ENCODE results near the gene MYL7.
"Not testable (repeated sequence)": the region's sequence is repeated elsewhere in the genome, so short reads cannot be mapped to it uniquely, and the experiment has no call there.

Gene MYL7

DNA sequence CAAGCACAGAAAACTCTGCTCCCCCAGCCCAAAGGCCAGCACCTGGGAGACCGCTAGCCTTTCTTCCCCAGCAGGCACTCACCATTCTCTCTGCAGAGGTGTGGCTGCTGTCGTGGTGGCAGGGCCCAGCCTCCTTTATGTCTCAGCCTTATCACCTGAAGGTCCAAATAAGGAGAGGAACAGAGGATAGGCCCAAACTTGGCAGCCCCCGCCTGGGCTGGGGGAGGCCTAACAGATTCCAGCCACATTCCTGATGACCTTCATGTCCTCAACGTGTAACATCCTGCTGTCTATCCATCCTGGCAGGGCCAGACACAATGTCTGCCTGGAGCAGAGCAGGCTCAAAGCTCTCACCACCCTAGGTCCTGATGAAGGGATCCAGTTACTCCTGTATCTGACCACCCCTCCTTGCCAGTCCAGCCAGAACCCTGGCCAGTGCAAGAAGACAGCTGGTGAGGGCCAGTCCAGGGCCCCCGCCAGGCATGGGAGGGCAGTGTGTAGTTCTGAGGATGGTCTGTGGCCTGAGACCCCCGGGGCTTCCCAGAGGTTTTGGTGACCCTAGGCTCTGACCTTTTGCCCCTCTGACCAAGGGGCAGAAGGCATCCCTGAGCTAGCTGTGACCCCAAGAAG, at the start of gene MYL7:
Gene MYL7, minus strand, starts transcription at position 112 of the 630 bp plus-strand sequence. Its CDS starts 27 bp downstream, at position 85.
- DNase-seq = no peak

DNA sequence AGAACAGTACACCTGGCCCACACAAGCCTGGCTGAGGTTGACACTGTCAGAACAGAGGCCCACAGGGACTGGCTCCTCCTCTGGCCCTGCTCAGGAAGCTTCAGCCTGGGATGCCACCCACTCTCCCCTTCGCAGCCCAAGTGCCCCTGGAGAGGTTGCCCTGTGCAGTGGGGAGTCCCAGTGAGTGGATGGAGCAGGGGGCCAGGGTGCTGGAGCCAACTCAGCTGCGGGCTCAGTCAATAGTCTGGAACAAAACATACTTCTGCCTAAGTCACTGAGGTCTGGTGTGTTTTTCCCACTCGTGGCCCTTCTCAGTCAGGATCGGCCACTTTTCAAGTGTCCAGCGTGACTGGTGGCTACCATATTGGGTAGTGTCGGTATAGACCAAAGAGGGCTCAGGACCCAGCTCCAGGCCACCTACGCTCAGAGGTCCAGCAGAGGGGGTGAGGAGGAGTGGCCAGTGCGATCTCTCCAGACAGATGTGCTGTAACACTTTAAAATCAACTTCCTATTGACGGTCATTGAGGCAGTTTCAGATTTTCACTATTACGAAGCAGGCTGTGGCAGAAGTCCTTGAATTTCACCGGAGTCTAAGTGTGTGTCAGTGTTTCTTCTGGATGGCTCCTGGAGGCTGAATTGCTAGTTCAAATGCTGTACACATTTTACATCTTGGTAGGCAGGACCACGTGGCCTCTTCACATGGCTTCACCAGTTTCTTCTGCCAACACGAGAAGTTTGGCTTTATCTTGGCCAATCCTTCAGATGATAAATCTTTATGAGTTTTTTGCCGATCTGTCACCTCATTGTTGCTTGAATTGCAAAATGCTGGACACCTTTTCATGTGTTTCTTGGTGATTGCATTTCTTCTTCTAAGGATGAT, 49.1 kb upstream of the MYL7 start:
- no peak for DNase-seq

GRCh38 chr7:44189286-44189992, 48.3 kb upstream of the MYL7 start, which contains the start of gene GCK:
Gene GCK, minus strand, starts transcription at chr7:44189439. Its CDS starts 486 bp downstream, at chr7:44188953.
- DNase-seq = no peak

- no peak for DNase-seq
Observed at GRCh38 chr7:44188480-44189225, 47.5 kb upstream of the MYL7 start.

DNA sequence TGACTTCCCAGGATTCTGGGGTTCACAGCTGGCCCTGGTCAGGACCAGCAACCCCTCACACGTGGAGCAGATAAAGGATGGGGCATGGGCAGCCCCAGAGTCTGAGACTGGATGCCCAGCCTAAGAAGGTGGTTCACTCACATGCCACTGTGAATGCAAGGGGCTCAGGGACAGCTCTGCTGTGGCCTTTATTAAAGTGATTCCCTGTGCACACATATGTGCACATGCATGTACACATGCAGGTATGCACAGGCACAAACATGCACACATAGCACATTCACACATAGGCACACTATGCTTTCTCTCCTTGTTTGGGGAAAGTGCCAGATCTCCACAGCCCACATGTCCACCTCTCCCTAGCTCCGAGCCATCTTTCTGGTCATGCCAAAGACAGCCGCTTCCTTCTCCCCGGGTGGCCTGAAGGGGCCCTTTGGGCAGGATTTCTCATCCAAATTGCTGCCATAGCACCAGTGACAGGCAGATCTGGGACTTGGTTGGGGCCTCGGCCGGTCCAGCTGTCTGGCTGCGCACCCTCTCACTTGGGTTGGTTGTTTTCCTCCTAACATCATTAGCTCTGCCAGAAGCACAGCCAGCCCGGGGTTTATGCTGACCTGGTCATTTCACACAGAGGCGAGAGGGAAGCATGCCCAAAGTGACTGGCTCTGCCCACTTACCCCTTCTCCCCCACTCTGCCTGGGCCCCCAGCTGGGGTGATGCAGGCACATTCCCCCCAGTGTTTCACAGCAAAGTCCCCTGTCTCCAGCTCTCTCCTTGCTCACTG, 46.7 kb upstream of the MYL7 start:
- DNase-seq = peak; percentile 47

DNA sequence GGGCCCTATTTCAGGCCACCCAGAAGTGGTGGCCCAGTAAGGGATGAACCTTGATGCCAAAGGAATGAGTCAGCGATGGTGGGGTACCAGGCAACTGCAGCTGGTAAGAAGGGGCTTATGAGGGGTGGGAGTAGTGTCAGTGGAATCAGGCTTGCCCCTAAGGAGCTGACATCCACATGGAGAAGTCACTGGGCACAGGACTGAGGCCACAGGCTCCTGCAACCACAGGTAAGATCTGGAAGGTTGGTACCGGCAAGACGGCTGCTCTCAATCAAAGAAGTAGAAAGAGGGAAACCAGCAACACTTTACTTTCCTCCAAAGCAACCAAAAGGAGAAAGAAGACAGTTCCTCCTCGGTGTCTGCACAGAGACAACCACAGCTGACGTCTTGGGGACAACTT, 45.6 kb upstream of the MYL7 start:
- DNase-seq = no peak

DNA sequence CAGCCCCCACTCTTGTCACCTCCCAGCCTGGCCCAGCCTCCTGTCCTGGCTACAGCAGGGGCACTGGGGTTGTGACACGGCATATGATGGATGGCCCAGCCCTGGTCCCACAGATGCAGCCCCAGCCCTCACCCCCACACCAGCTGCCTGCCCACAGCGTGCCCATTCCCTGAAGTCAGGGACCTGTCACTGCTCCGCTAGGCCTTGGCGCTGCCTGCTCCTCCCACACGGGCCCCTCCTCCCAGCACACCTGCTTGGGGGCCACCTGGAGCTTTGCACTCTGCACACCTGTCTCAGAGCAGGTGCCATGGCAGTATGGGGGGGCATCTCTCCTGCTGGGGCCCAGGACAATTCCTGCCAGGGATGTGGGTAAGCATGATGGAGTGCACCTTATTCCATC, 44.6 kb upstream of the MYL7 start:
- DNase-seq = peak; percentile 63

GRCh38 chr7:44184873-44185446, 43.8 kb upstream of the MYL7 start:
- DNase-seq = no peak

DNA sequence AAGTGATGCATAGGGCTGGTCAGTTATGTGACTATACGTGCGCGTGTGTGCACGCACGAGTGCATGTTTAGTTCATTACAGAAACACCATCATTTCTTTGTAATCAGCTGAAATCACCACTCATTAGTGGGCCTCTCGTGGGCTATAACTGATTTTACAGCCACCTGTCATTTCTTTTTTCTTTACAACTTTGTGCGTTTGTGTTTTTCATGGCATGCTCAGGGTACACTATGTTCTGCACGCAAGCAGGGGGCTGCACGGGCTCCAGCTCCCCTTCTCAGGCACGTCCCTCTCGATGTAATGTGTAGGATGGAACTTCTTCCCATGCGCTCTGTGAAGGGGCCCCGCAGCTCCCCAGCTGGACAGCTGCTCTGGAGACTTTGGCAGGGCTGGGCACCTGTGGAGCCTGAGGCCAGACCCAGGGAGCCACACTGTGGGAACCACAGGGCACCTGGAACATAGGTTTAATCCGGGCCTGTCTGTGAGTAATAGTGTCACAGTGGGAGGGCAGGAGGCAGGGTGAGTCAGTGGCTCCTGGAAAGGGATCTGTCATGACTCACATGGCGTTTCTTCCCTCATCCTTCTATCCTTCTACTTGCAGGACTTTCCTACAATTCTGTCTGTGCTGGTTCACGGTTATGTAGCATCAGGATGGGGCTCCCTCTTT, 43.2 kb upstream of the MYL7 start:
- no peak for DNase-seq

DNA sequence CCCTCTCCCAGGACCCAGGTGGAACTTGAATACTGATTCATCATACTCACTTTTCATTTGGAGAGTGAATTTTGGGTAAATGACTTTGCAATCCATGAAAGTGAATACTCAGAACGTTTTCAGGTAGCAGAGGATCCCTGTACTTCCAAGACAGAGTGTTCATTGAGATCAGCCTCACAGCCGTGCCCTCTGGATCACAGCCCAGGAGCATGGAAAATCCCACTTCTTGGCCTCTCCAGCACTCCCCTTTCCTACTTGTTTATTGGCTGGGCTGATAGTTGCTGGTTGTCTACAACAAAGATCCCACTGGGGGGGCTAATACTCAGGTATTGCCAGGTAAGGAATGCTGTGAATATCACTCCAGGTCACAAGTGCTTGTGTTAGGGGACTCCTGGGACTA, 42.3 kb upstream of the MYL7 start:
- no peak for DNase-seq

DNA sequence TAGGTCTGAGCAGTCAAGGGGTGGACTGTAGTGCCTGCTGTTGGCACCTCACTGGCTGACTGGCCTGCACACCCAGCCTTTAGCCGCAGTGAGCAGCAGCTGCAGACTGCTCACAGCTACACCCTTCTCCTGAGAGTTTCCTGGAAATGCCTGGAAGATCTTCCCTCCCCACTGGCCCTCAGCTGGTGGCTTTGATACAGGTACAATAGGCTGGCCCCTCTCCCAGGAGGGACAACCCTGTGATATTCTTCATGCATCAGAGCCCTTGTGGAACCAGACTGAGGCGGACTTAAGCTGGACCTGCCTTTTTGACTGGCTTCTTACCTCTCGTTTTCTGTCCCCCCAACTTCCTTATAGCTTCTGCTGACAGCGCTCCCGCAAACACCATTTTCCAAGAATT, 41.7 kb upstream of the MYL7 start:
- no peak for DNase-seq

DNA sequence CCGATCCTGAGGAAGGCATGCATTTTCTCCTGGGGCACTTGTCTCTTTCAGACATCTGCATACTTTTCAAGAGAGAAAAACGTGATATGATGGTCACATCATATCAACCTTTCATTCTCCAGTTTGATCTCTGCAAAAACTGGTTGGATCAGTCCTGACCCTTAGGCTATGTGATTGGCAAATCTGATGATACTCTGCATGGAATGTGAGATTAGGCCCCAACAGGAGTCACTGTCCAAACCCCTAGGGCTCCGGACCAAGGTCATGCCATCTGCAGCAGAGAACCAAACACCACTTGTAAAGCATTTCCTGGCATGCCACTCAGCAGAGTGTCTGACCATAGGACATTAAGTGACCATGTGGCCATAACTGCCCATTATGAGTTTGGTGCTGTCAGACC, 39.5 kb upstream of the MYL7 start:
- no peak for DNase-seq

GRCh38 chr7:44177570-44178131, 36.5 kb upstream of the MYL7 start:
- DNase-seq = no peak

GRCh38 chr7:44176486-44176885, 35.4 kb upstream of the MYL7 start:
- DNase-seq = no peak

- DNase-seq = no peak
Observed at GRCh38 chr7:44175730-44176129, 34.6 kb upstream of the MYL7 start.

- DNase-seq = not testable (repeated sequence)
Observed at GRCh38 chr7:44174694-44174948, 33.5 kb upstream of the MYL7 start.

- no peak for DNase-seq
Observed at GRCh38 chr7:44173911-44174693, 33.0 kb upstream of the MYL7 start.

- no peak for DNase-seq
Observed at GRCh38 chr7:44172803-44173424, 31.8 kb upstream of the MYL7 start.

GRCh38 chr7:44172352-44172751, 31.2 kb upstream of the MYL7 start:
- no peak for DNase-seq

- DNase-seq = not testable (repeated sequence)
Observed at GRCh38 chr7:44171901-44172300, 30.8 kb upstream of the MYL7 start.
